Gastrocnemius medialis (tissue), 4 donors: ENCODE results near the gene SHOC2.

Source experiments
- CTCF ChIP-seq, 5 experiments: fragments of 450-650 bp in 3 of 5; fragments of 200-600 bp in 2 of 5; sonication (generic) in 2 of 5; IDR thresholded peaks in 4 of 5; conservative IDR thresholded peaks in 1 of 5; 1 replicate in 4 of 5; 2 replicates in 1 of 5; pipeline ENCODE4 v1.5.1; 2016 to 2019; ENCODE audit warnings: antibody characterized with exemption in 5 of 5, mild to moderate bottlenecking in 3 of 5, moderate library complexity in 3 of 5
- POLR2A ChIP-seq, 2 donors: fragments of 450-650 bp; IDR thresholded peaks; one replicate each; pipeline ENCODE4 v1.6.1; 2017; ENCODE audit warnings: antibody characterized with exemption in 2 of 2, mild to moderate bottlenecking in 2 of 2, moderate library complexity in 2 of 2

- TF ChIP-seq CTCF (IDR thresholded peaks at IDR 0.05 in 4 of 5, conservative IDR thresholded peaks at IDR 0.05 in 1 of 5) (no peak), POLR2A (IDR thresholded peaks at IDR 0.05) (no peak)
Measured at GRCh38 chr10:111035542-111035941, 116.1 kb downstream of the SHOC2 start.
